Stimulated activated naive CD8-positive, alpha-beta T cell treated with anti-CD3 and anti-CD28 coated beads, Interleukin-15, Interleukin-2, amounts not matched to agents 100 ng/mL and 50 ng/mL, for 24 hours (primary cell): ENCODE data around the gene FCGR1A.
"Not testable (repeated sequence)": the region's sequence is repeated elsewhere in the genome, so short reads cannot be mapped to it uniquely, and the experiment has no call there.

ENCODE experiments used
- H3K27ac Mint-ChIP-seq: one replicate; pipeline ENCODE4 v1.8.0; 2021; ENCODE audit warnings: mild to moderate bottlenecking, mixed read lengths
- H3K27me3 Mint-ChIP-seq: one replicate; pipeline ENCODE4 v1.8.0; 2021; ENCODE audit warnings: mixed read lengths
- H3K36me3 Mint-ChIP-seq: one replicate; pipeline ENCODE4 v1.8.0; 2021; ENCODE audit warnings: low read depth, mixed read lengths
- H3K4me1 Mint-ChIP-seq: one replicate; pipeline ENCODE4 v1.8.0; 2021; ENCODE audit warnings: low read depth, mixed read lengths
- H3K4me3 Mint-ChIP-seq: one replicate; pipeline ENCODE4 v1.8.0; 2021; ENCODE audit warnings: mild to moderate bottlenecking, mixed read lengths
- H3K9me3 Mint-ChIP-seq: one replicate; pipeline ENCODE4 v1.8.0; 2021; ENCODE audit warnings: mixed read lengths

FCGR1A gene

GRCh38 chr1:149766241-149766640 lies 16.3 kb upstream of the FCGR1A start:
- not testable (repeated sequence) for H3K27ac Mint-ChIP-seq, H3K9me3 Mint-ChIP-seq, H3K4me3 Mint-ChIP-seq, H3K36me3 Mint-ChIP-seq, H3K27me3 Mint-ChIP-seq, H3K4me1 Mint-ChIP-seq

GRCh38 chr1:149769216-149769615 lies 13.3 kb upstream of the FCGR1A start:
- H3K36me3 Mint-ChIP-seq, H3K4me3 Mint-ChIP-seq, H3K27me3 Mint-ChIP-seq, H3K4me1 Mint-ChIP-seq, H3K27ac Mint-ChIP-seq, H3K9me3 Mint-ChIP-seq: not testable (repeated sequence)

- not testable (repeated sequence) for H3K4me3 Mint-ChIP-seq, H3K4me1 Mint-ChIP-seq, H3K9me3 Mint-ChIP-seq, H3K27me3 Mint-ChIP-seq, H3K36me3 Mint-ChIP-seq, H3K27ac Mint-ChIP-seq
Measured at GRCh38 chr1:149770661-149771060, 11.8 kb upstream of the FCGR1A start.

- H3K4me3 Mint-ChIP-seq, H3K36me3 Mint-ChIP-seq, H3K27me3 Mint-ChIP-seq, H3K27ac Mint-ChIP-seq, H3K9me3 Mint-ChIP-seq: not testable (repeated sequence)
- peaks cover 11% of the 10 kb centered on the region for H3K4me1 Mint-ChIP-seq
Measured at GRCh38 chr1:149771653-149772425, 10.7 kb upstream of the FCGR1A start.

- not testable (repeated sequence) for H3K4me3 Mint-ChIP-seq, H3K9me3 Mint-ChIP-seq, H3K27ac Mint-ChIP-seq, H3K36me3 Mint-ChIP-seq, H3K4me1 Mint-ChIP-seq, H3K27me3 Mint-ChIP-seq
Measured at GRCh38 chr1:149775510-149776147, 6.9 kb upstream of the FCGR1A start.

GRCh38 chr1:149777084-149777483 lies 5.4 kb upstream of the FCGR1A start:
- peaks cover 17% of the 10 kb centered on the region for H3K4me1 Mint-ChIP-seq
- not testable (repeated sequence) for H3K9me3 Mint-ChIP-seq, H3K27me3 Mint-ChIP-seq, H3K4me3 Mint-ChIP-seq, H3K36me3 Mint-ChIP-seq, H3K27ac Mint-ChIP-seq

GRCh38 chr1:149778313-149778712 lies 4.2 kb upstream of the FCGR1A start:
- not testable (repeated sequence) for H3K27me3 Mint-ChIP-seq, H3K36me3 Mint-ChIP-seq, H3K9me3 Mint-ChIP-seq, H3K4me3 Mint-ChIP-seq, H3K27ac Mint-ChIP-seq
- H3K4me1 Mint-ChIP-seq = peaks cover 17% of the 10 kb centered on the region

- H3K4me3 Mint-ChIP-seq, H3K27me3 Mint-ChIP-seq, H3K36me3 Mint-ChIP-seq, H3K9me3 Mint-ChIP-seq: not testable (repeated sequence)
- Mint-ChIP-seq H3K27ac (peak overlapping the region; percentile 58), H3K4me1 (peaks cover 11% of the 10 kb centered on the region)
Measured at GRCh38 chr1:149781413-149781984, 995 bp upstream of the FCGR1A start.

- not testable (repeated sequence) for H3K36me3 Mint-ChIP-seq, H3K4me1 Mint-ChIP-seq, H3K27me3 Mint-ChIP-seq, H3K9me3 Mint-ChIP-seq, H3K4me3 Mint-ChIP-seq, H3K27ac Mint-ChIP-seq
Measured at GRCh38 chr1:149783289-149783688, 795 bp downstream of the FCGR1A start.

GRCh38 chr1:149783868-149784267 lies 1.4 kb downstream of the FCGR1A start:
- not testable (repeated sequence) for H3K4me3 Mint-ChIP-seq, H3K27ac Mint-ChIP-seq, H3K27me3 Mint-ChIP-seq, H3K4me1 Mint-ChIP-seq, H3K36me3 Mint-ChIP-seq, H3K9me3 Mint-ChIP-seq

GRCh38 chr1:149787688-149788451 lies 5.4 kb downstream of the FCGR1A start:
- H3K4me3 Mint-ChIP-seq, H3K9me3 Mint-ChIP-seq, H3K27me3 Mint-ChIP-seq, H3K27ac Mint-ChIP-seq, H3K4me1 Mint-ChIP-seq, H3K36me3 Mint-ChIP-seq: not testable (repeated sequence)

GRCh38 chr1:149792502-149792901 lies 10.0 kb downstream of the FCGR1A start:
- Mint-ChIP-seq H3K4me3 (peak overlapping the region; percentile 96), H3K27ac (peak overlapping the region; percentile 96)
- not testable (repeated sequence) for H3K4me1 Mint-ChIP-seq, H3K9me3 Mint-ChIP-seq, H3K36me3 Mint-ChIP-seq, H3K27me3 Mint-ChIP-seq

- not testable (repeated sequence) for H3K4me1 Mint-ChIP-seq, H3K27ac Mint-ChIP-seq, H3K27me3 Mint-ChIP-seq, H3K36me3 Mint-ChIP-seq, H3K9me3 Mint-ChIP-seq
- peak overlapping the region; percentile 48 for H3K4me3 Mint-ChIP-seq
Measured at GRCh38 chr1:149792912-149793515, 10.5 kb downstream of the FCGR1A start.

GRCh38 chr1:149793885-149794284 lies 11.4 kb downstream of the FCGR1A start:
- not testable (repeated sequence) for H3K4me3 Mint-ChIP-seq, H3K27me3 Mint-ChIP-seq, H3K4me1 Mint-ChIP-seq, H3K27ac Mint-ChIP-seq, H3K36me3 Mint-ChIP-seq, H3K9me3 Mint-ChIP-seq

GRCh38 chr1:149801628-149802027 lies 19.1 kb downstream of the FCGR1A start:
- H3K4me1 Mint-ChIP-seq, H3K9me3 Mint-ChIP-seq, H3K27ac Mint-ChIP-seq, H3K36me3 Mint-ChIP-seq, H3K27me3 Mint-ChIP-seq, H3K4me3 Mint-ChIP-seq: not testable (repeated sequence)
